H9 (cell line): ENCODE results near the gene MGMT. TPM values are rescaled to one million over a fixed set of nuclear protein-coding genes. Genes with fewer than 3 reads are reported as not detected.

Experiments
- DNase-seq: peaks from one replicate; pipeline ENCODE4 v3.0.0-alpha.2; 2017
- H2AFZ ChIP-seq: one replicate; pipeline ENCODE4 v1.6.1; 2013; ENCODE audit warnings: mild to moderate bottlenecking, low read length, control low read depth, moderate library complexity
- H2AK5ac ChIP-seq: 2 replicates; pipeline ENCODE4 v1.6.1; 2013; ENCODE audit warnings: low read length, control low read depth, mixed read lengths; ENCODE audit not compliant: insufficient read length
- H2BK120ac ChIP-seq: one replicate; pipeline ENCODE4 v1.6.1; 2013; ENCODE audit warnings: low read depth, mild to moderate bottlenecking, low read length, control low read depth, inconsistent platforms; ENCODE audit not compliant: poor library complexity, severe bottlenecking
- H2BK12ac ChIP-seq: 2 replicates; pipeline ENCODE4 v1.6.1; 2013; ENCODE audit warnings: low read length, control low read depth, mixed read lengths, low read depth; ENCODE audit not compliant: insufficient read length
- H2BK15ac ChIP-seq: 2 replicates; pipeline ENCODE4 v1.6.1; 2013; ENCODE audit warnings: low read depth, low read length, control low read depth
- H2BK20ac ChIP-seq: one replicate; pipeline ENCODE4 v1.6.1; 2013; ENCODE audit warnings: low read depth, mild to moderate bottlenecking, low read length, control low read depth, inconsistent platforms; ENCODE audit not compliant: poor library complexity, severe bottlenecking
- H2BK5ac ChIP-seq: 2 replicates; pipeline ENCODE4 v1.6.1; 2013; ENCODE audit warnings: low read length, control low read depth, mixed read lengths; ENCODE audit not compliant: insufficient read length
- H3K14ac ChIP-seq: 2 replicates; pipeline ENCODE4 v1.6.1; 2013; ENCODE audit warnings: low read length, control low read depth; ENCODE audit not compliant: insufficient read depth
- H3K18ac ChIP-seq: 2 replicates; pipeline ENCODE4 v1.6.1; 2013; ENCODE audit warnings: low read depth, mild to moderate bottlenecking, mixed read lengths, low read length, control low read depth; ENCODE audit not compliant: insufficient read length
- H3K23ac ChIP-seq: 2 replicates; pipeline ENCODE4 v1.6.1; 2013; ENCODE audit warnings: low read length, control low read depth, mixed read lengths, low read depth; ENCODE audit not compliant: insufficient read length
- H3K23me2 ChIP-seq: 2 replicates; pipeline ENCODE4 v1.6.1; 2013; ENCODE audit warnings: low read depth, mild to moderate bottlenecking, mixed read lengths, low read length, control low read depth; ENCODE audit not compliant: insufficient read length, poor library complexity, severe bottlenecking
- H3K27ac ChIP-seq: 2 replicates; pipeline ENCODE4 v1.5.1; 2013; ENCODE audit warnings: low read length, control low read depth, mixed read lengths, low read depth; ENCODE audit not compliant: insufficient read length
- H3K27me3 ChIP-seq: 2 replicates; pipeline ENCODE4 v1.6.1; 2013; ENCODE audit warnings: low read length, control low read depth, inconsistent platforms; ENCODE audit not compliant: insufficient read depth
- H3K4ac ChIP-seq: 2 replicates; pipeline ENCODE4 v1.6.1; 2013; ENCODE audit warnings: low read depth, mild to moderate bottlenecking, control low read depth, inconsistent platforms, low read length, moderate library complexity
- H3K4me1 ChIP-seq: 2 replicates; pipeline ENCODE4 v1.6.1; 2013; ENCODE audit warnings: low read length, control low read depth, inconsistent platforms; ENCODE audit not compliant: insufficient read depth
- H3K4me2 ChIP-seq: 2 replicates; pipeline ENCODE4 v1.6.1; 2013; ENCODE audit warnings: low read length, control low read depth, mixed read lengths; ENCODE audit not compliant: insufficient read length, insufficient read depth
- H3K56ac ChIP-seq: 2 replicates; pipeline ENCODE4 v1.6.1; 2013; ENCODE audit warnings: low read depth, mild to moderate bottlenecking, mixed read lengths, low read length, control low read depth; ENCODE audit not compliant: insufficient read length
- H3K79me1 ChIP-seq: 2 replicates; pipeline ENCODE4 v1.6.1; 2013; ENCODE audit warnings: low read depth, mild to moderate bottlenecking, moderate library complexity, low read length, control low read depth, inconsistent platforms; ENCODE audit not compliant: insufficient read depth, poor library complexity, severe bottlenecking
- H3K79me2 ChIP-seq: 2 replicates; pipeline ENCODE4 v1.6.1; 2013; ENCODE audit warnings: low read length, control low read depth, inconsistent platforms; ENCODE audit not compliant: insufficient read depth
- H3K9ac ChIP-seq: 2 replicates; pipeline ENCODE4 v1.6.1; 2013; ENCODE audit warnings: low read length, control low read depth, mixed read lengths; ENCODE audit not compliant: insufficient read length; ENCODE audit errors: extremely low read depth
- H3K9me3 ChIP-seq: one replicate; pipeline ENCODE4 v1.6.1; 2013; ENCODE audit warnings: low read depth, low read length, inconsistent platforms; ENCODE audit not compliant: control insufficient read depth
- H3T11ph ChIP-seq: one replicate; pipeline ENCODE4 v1.6.1; 2013; ENCODE audit warnings: mild to moderate bottlenecking, low read length, control low read depth, inconsistent platforms
- H4K20me1 ChIP-seq: one replicate; pipeline ENCODE4 v1.6.1; 2013; ENCODE audit not compliant: control insufficient read depth, insufficient read length, insufficient read depth
- H4K5ac ChIP-seq: 2 replicates; pipeline ENCODE4 v1.6.1; 2013; ENCODE audit warnings: low read depth, mild to moderate bottlenecking, mixed read lengths, low read length, control low read depth; ENCODE audit not compliant: insufficient read length
- H4K8ac ChIP-seq: replicated peaks from 2 replicates; pipeline ENCODE4 v1.6.1; 2013; ENCODE audit warnings: low read length, control low read depth, mixed read lengths, low read depth; ENCODE audit not compliant: insufficient read length
- H4K91ac ChIP-seq: 2 replicates; pipeline ENCODE4 v1.6.1; 2013; ENCODE audit warnings: low read depth, mild to moderate bottlenecking, moderate library complexity, mixed read lengths, low read length, control low read depth; ENCODE audit not compliant: insufficient read length
- H3K27ac Mint-ChIP-seq, 3 experiments: 2 replicates in 2 of 3; 3 replicates in 1 of 3; pipeline ENCODE4 v1.8.0; 2020 to 2021; ENCODE audit warnings: mixed read lengths in 3 of 3, mild to moderate bottlenecking in 1 of 3, moderate library complexity in 1 of 3
- H3K27me3 Mint-ChIP-seq: 2 replicates; pipeline ENCODE4 v1.8.0; 2021; ENCODE audit warnings: low read depth, mild to moderate bottlenecking, moderate library complexity, mixed read lengths
- H3K36me3 Mint-ChIP-seq, 3 experiments: 2 replicates in 2 of 3; 3 replicates in 1 of 3; pipeline ENCODE4 v1.8.0; 2020 to 2021; ENCODE audit warnings: low read depth in 3 of 3, mixed read lengths in 3 of 3; ENCODE audit not compliant: insufficient read depth in 1 of 3
- H3K4me1 Mint-ChIP-seq, 2 experiments: 2 replicates each; pipeline ENCODE4 v1.8.0; 2020; ENCODE audit warnings: mixed read lengths in 2 of 2
- H3K4me3 Mint-ChIP-seq, 2 experiments: 2 replicates in 1 of 2; 3 replicates in 1 of 2; pipeline ENCODE4 v1.8.0; 2020 to 2021; ENCODE audit warnings: mild to moderate bottlenecking in 2 of 2, mixed read lengths in 2 of 2, moderate library complexity in 1 of 2
- H3K9me3 Mint-ChIP-seq, 2 experiments: 2 replicates in 1 of 2; 3 replicates in 1 of 2; pipeline ENCODE4 v1.8.0; 2020; ENCODE audit warnings: mild to moderate bottlenecking in 2 of 2, mixed read lengths in 2 of 2, moderate library complexity in 1 of 2
- WGBS: extraction: QIAGEN DNeasy Blood & Tissue Kit; methylation state at CpG from one replicate; pipeline ENCODE4 v1.1.7; 2013; ENCODE audit warnings: missing lambda C conversion rate, low lambda C conversion rate, mixed read lengths; ENCODE audit not compliant: insufficient read length; ENCODE audit errors: extremely low coverage; 5-methylcytosine and 5-hydroxymethylcytosine counted together
- total RNA-seq: library from RNA; stranded (reverse); gene quantifications from 2 replicates; pipeline ENCODE4 v1.2.1, GENCODE V29; 2021
- TF ChIP-seq, protein P1 (sequence below): fragments of 200-600 bp; sonication (generic); conservative IDR thresholded peaks from 3 replicates; pipeline ENCODE4 v1.8.0; 2021; ENCODE audit warnings: antibody characterized with exemption, mild to moderate bottlenecking

Gene MGMT
- total RNA-seq, 1 experiment from 2014 or later, result 18.4 TPM

DNA sequence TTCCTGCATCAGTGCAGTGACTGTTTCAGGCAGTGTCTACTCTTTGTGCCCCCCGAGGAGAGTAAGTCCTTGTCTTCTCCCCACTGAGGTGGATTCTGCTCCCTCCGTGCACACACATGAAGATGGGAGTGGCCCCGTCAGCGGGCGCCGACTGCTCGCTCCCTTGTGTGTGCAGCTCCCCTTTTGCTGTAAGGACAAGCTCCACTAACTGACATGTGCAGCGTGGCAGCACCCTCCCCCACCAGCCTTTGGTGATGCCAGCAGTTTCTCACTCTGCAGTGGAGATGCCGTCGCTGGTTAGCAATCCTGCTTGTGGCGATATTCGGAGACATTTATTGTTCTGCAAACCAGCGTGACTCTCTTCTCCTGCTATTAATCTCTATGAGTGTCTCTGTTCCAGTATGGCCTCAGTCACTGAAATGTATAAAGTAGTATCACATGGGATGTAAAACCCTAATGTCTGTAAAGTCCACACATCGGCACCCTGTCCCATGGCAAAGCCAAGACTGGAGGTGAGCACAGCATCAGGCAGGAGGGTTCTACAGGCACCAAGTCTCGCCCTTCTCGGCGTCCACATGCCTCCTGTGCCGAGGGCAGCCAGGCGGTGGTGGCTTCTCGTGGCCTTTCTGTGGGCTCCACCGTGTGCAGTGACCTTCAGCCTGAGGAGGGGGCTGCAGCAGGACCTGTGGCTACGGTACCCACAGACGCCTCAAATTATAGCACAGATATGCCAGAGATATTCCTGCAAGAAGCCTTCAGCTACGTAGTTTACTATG is 294.3 kb downstream of the MGMT start:
- Histone ChIP-seq H2BK12ac (no peak overlapping the region), H3K79me1 (no peaks in the 10 kb centered on the region), H3T11ph (no peak overlapping the region), H3K23me2 (no peaks in the 10 kb centered on the region), H3K4me2 (no peak overlapping the region), H3K27me3 (no peaks in the 10 kb centered on the region), H2BK15ac (no peak overlapping the region), H3K79me2 (no peaks in the 10 kb centered on the region), H2BK20ac (no peak overlapping the region), H2AFZ (no peak overlapping the region), H3K56ac (no peak overlapping the region), H3K27ac (no peak overlapping the region), H2BK5ac (no peak overlapping the region), H2AK5ac (no peak overlapping the region), H4K5ac (no peak overlapping the region), H4K8ac (no peak overlapping the region), H3K14ac (no peak overlapping the region; the same call in 1 of the 2 replicates), H3K9ac (no peak overlapping the region), H3K4ac (no peak overlapping the region), H3K9me3 (no peaks in the 10 kb centered on the region), H4K91ac (no peak overlapping the region), H3K4me1 (no peaks in the 10 kb centered on the region), H3K23ac (no peak overlapping the region), H4K20me1 (no peaks in the 10 kb centered on the region), H3K18ac (no peak overlapping the region), H2BK120ac (no peak overlapping the region)
- WGBS, result no CpG with 5 or more reads among the region's 24 CpGs
- no peak overlapping the region for H3K27ac Mint-ChIP-seq
- peak; percentile 17 for DNase-seq
- TF ChIP-seq, protein P1, sequence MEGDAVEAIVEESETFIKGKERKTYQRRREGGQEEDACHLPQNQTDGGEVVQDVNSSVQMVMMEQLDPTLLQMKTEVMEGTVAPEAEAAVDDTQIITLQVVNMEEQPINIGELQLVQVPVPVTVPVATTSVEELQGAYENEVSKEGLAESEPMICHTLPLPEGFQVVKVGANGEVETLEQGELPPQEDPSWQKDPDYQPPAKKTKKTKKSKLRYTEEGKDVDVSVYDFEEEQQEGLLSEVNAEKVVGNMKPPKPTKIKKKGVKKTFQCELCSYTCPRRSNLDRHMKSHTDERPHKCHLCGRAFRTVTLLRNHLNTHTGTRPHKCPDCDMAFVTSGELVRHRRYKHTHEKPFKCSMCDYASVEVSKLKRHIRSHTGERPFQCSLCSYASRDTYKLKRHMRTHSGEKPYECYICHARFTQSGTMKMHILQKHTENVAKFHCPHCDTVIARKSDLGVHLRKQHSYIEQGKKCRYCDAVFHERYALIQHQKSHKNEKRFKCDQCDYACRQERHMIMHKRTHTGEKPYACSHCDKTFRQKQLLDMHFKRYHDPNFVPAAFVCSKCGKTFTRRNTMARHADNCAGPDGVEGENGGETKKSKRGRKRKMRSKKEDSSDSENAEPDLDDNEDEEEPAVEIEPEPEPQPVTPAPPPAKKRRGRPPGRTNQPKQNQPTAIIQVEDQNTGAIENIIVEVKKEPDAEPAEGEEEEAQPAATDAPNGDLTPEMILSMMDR, result no peak
- no peaks in the 10 kb centered on the region for H3K9me3 Mint-ChIP-seq
- H3K36me3 Mint-ChIP-seq, result peaks cover 0 to 3% (median 0%) of the 10 kb centered on the region in 3 experiments; a peak in 1 of 7 replicates
- H3K4me3 Mint-ChIP-seq, result no peak overlapping the region
- peaks cover 2% of the 10 kb centered on the region; the same call in 1 of the 2 replicates for H3K27me3 Mint-ChIP-seq
- peaks cover 7 to 15% of the 10 kb centered on the region in 2 experiments for H3K4me1 Mint-ChIP-seq
